GM18909 (cell line): ENCODE data around the gene PKD1.

Source experiments
- ATAC-seq: cut with Tn5 transposase; IDR thresholded peaks from one replicate; pipeline ENCODE4 v1.9.1; 2021; ENCODE audit warnings: mild to moderate bottlenecking; ENCODE audit not compliant: unreplicated experiment, poor library complexity

Gene PKD1

GRCh38 chr16:2170587-2171435 is 35.1 kb upstream of the PKD1 start:
- no peak for ATAC-seq

- ATAC-seq: no peak
Observed at GRCh38 chr16:2170080-2170479, 34.4 kb upstream of the PKD1 start.

GRCh38 chr16:2167068-2167638 is 31.5 kb upstream of the PKD1 start:
- no peak for ATAC-seq

- no peak for ATAC-seq
Observed at GRCh38 chr16:2166263-2167067, 30.8 kb upstream of the PKD1 start.

GRCh38 chr16:2165861-2166260 is 30.2 kb upstream of the PKD1 start:
- ATAC-seq: no peak

GRCh38 chr16:2163211-2163881 is 27.6 kb upstream of the PKD1 start:
- ATAC-seq: no peak

GRCh38 chr16:2162676-2163118 is 27.0 kb upstream of the PKD1 start:
- no peak for ATAC-seq

- no peak for ATAC-seq
Observed at GRCh38 chr16:2161911-2162310, 26.2 kb upstream of the PKD1 start.

GRCh38 chr16:2160915-2161551 is 25.3 kb upstream of the PKD1 start:
- no peak for ATAC-seq

GRCh38 chr16:2159175-2159838 is 23.6 kb upstream of the PKD1 start:
- ATAC-seq: no peak

GRCh38 chr16:2158262-2158638 is 22.6 kb upstream of the PKD1 start:
- no peak for ATAC-seq

GRCh38 chr16:2157480-2158261 is 22.0 kb upstream of the PKD1 start:
- ATAC-seq: no peak

GRCh38 chr16:2156849-2157224 is 21.1 kb upstream of the PKD1 start:
- ATAC-seq: no peak

GRCh38 chr16:2155977-2156848 is 20.5 kb upstream of the PKD1 start:
- ATAC-seq: no peak

GRCh38 chr16:2155091-2155950 is 19.6 kb upstream of the PKD1 start, which contains the start of gene TRAF7:
Gene TRAF7, plus strand, starts transcription at chr16:2155782. Its CDS starts 8,139 bp downstream, at chr16:2163921.
- ATAC-seq: peak; percentile 92

- ATAC-seq: no peak
Observed at GRCh38 chr16:2154533-2155090, 18.9 kb upstream of the PKD1 start.
